ENCODE data around the gene U2AF2. TPM values are rescaled to one million over a fixed set of nuclear protein-coding genes. Genes with fewer than 3 reads are reported as not detected.
A peak's percentile ranks its signal among the peaks of the same experiment; 100 is the strongest.

Gene U2AF2
- total and polyA plus RNA-seq, 9 of the 15 experiments (the other 6 are each of a cell fraction or from before 2014, with no cell fraction given) = 3.0 to 331 (median 157) TPM

DNA sequence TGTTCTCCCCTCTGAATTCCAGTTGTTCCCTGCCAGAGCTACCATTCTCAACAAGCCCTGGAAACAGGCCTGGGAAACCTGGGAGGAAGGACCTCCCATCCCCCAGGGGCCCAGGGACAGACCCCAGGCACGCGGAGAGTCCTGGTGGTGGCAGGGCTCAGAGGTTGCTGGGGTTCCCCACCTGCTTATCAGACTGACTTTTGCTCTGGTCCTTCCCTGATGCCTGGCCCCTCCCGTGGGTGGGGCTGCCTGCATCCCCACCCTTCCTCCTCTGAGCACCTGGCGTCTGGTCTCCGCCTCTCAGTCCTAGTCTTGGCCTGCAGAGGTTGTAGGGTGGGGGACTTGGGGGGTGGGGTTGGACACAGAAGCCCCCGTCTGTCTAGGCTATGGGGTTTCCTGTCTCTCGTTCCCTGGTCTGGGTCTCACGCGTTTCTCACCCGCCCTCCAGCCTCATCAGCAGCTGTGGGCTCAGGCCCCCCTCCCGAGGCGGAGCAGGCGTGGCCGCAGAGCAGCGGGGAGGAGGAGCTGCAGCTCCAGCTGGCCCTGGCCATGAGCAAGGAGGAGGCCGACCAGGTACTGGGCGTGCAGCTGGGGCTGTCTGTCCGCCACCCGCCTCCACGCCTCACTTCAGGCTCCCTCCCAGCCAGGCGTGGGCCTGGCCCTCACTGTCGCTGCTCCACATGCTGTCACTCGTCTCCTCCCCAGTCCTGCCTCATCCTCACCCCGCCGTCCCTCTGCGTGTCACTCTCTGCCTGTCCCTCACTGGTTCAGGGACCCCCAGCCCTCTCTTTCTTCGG, 33.8 kb downstream of the U2AF2 start:
- H3K4me1 ChIP-seq (replicated peaks in 1 of 2; ENCODE audit: control insufficient read depth in 2 of 2, insufficient read depth in 2 of 2, low read length in 2 of 2) = peaks cover 0 to 59% of the 10 kb centered on the region in 2 experiments; a peak in 3 of 5 replicates
- ATAC-seq (peak; percentile 83), DNase-seq (ENCODE audit: extremely low read depth in 1 of 4, low spot score in 3 of 4) (peak; percentile 59 to 71 (median 65)), FAIRE-seq (peak; percentile 26)
- intact Hi-C loops (cut with micrococcal nuclease) (no loop called here), in situ Hi-C loops (cut with MboI) (no loop called here)
- H3K27ac ChIP-seq (ENCODE audit: extremely low read depth, low read depth, low read length) = no peak overlapping the region
- peaks cover 18% of the 10 kb centered on the region for H3K79me2 ChIP-seq (ENCODE audit: control insufficient read depth, insufficient read depth, low read length)
- no TSS peak for BruUV-seq (replicated peaks)
- CTCF ChIA-PET (ENCODE audit: low intra/inter-chr PET ratio) = no interaction called here
- no peaks in the 10 kb centered on the region for H3K9me1 ChIP-seq (ENCODE audit: control insufficient read depth, insufficient read depth, low read length)
- H4K20me1 ChIP-seq (replicated peaks; ENCODE audit: control insufficient read depth, insufficient read depth, low read length) = peaks cover 39% of the 10 kb centered on the region
- H3K9me3 ChIP-seq (replicated peaks; ENCODE audit: control insufficient read depth, insufficient read depth, low read depth, low read length) = no peaks in the 10 kb centered on the region
- no peak overlapping the region for H2AFZ ChIP-seq (ENCODE audit: low read depth, low read length)
- whole genome bisulfite sequencing (ENCODE audit: insufficient coverage, low coverage, missing lambda C conversion rate) = 61% methylated on average over 18 of the region's 27 CpGs
- POLR2A ChIA-PET = interaction anchor here (0.5 kb wide), 1 partner anchor 34 kb away, joined by 4 read pairs; no protein-coding TSS in a partner anchor
- H3K36me3 ChIP-seq (ENCODE audit: control insufficient read depth, insufficient read depth, low read length) = peaks cover 91% of the 10 kb centered on the region; the same call in 2 of the 3 replicates
- H3K4me2 ChIP-seq (ENCODE audit: insufficient read depth, low read length) = no peak overlapping the region
- H3K4me3 ChIP-seq = no peak overlapping the region
- H3K9ac ChIP-seq (ENCODE audit: insufficient read depth in 1 of 2, low read depth in 2 of 2, low read length in 2 of 2) = peak overlapping the region in 1 of 2 experiments; percentile 45; a peak in 2 of 4 replicates
- H3K27me3 ChIP-seq (ENCODE audit: control insufficient read depth in 2 of 2, insufficient read depth in 2 of 2, low read length in 2 of 2) = no peaks in the 10 kb centered on the region
- TF ChIP-seq PTTG1 (tag; IDR thresholded peaks at IDR 0.05; ENCODE audit: low read depth) = no peak
- TF ChIP-seq, protein P1, sequence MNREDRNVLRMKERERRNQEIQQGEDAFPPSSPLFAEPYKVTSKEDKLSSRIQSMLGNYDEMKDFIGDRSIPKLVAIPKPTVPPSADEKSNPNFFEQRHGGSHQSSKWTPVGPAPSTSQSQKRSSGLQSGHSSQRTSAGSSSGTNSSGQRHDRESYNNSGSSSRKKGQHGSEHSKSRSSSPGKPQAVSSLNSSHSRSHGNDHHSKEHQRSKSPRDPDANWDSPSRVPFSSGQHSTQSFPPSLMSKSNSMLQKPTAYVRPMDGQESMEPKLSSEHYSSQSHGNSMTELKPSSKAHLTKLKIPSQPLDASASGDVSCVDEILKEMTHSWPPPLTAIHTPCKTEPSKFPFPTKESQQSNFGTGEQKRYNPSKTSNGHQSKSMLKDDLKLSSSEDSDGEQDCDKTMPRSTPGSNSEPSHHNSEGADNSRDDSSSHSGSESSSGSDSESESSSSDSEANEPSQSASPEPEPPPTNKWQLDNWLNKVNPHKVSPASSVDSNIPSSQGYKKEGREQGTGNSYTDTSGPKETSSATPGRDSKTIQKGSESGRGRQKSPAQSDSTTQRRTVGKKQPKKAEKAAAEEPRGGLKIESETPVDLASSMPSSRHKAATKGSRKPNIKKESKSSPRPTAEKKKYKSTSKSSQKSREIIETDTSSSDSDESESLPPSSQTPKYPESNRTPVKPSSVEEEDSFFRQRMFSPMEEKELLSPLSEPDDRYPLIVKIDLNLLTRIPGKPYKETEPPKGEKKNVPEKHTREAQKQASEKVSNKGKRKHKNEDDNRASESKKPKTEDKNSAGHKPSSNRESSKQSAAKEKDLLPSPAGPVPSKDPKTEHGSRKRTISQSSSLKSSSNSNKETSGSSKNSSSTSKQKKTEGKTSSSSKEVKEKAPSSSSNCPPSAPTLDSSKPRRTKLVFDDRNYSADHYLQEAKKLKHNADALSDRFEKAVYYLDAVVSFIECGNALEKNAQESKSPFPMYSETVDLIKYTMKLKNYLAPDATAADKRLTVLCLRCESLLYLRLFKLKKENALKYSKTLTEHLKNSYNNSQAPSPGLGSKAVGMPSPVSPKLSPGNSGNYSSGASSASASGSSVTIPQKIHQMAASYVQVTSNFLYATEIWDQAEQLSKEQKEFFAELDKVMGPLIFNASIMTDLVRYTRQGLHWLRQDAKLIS (CRISPR knock-in tag; IDR thresholded peaks at IDR 0.05) = no peak
- TF ChIP-seq JUND (IDR thresholded peaks at IDR 0.05; ENCODE audit: borderline replicate concordance, low read depth, low read length) = no peak
- no peak for TF ChIP-seq JUND (tag; IDR thresholded peaks at IDR 0.05; ENCODE audit: borderline replicate concordance, low read depth, low read length)
- TF ChIP-seq, protein P2, sequence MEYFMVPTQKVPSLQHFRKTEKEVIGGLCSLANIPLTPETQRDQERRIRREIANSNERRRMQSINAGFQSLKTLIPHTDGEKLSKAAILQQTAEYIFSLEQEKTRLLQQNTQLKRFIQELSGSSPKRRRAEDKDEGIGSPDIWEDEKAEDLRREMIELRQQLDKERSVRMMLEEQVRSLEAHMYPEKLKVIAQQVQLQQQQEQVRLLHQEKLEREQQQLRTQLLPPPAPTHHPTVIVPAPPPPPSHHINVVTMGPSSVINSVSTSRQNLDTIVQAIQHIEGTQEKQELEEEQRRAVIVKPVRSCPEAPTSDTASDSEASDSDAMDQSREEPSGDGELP (CRISPR knock-in tag; IDR thresholded peaks at IDR 0.05; ENCODE audit: borderline replicate concordance) = peak; percentile 94
- no peak for TF ChIP-seq BCOR (IDR thresholded peaks at IDR 0.05)
- TF ChIP-seq POLR2G (IDR thresholded peaks at IDR 0.05; ENCODE audit: low read depth, low read length) = 0 out of 2 replicates have a peak, but pooled peaks have one; percentile 14
- TF ChIP-seq, protein P3, sequence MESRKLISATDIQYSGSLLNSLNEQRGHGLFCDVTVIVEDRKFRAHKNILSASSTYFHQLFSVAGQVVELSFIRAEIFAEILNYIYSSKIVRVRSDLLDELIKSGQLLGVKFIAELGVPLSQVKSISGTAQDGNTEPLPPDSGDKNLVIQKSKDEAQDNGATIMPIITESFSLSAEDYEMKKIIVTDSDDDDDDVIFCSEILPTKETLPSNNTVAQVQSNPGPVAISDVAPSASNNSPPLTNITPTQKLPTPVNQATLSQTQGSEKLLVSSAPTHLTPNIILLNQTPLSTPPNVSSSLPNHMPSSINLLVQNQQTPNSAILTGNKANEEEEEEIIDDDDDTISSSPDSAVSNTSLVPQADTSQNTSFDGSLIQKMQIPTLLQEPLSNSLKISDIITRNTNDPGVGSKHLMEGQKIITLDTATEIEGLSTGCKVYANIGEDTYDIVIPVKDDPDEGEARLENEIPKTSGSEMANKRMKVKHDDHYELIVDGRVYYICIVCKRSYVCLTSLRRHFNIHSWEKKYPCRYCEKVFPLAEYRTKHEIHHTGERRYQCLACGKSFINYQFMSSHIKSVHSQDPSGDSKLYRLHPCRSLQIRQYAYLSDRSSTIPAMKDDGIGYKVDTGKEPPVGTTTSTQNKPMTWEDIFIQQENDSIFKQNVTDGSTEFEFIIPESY (CRISPR knock-in tag; IDR thresholded peaks at IDR 0.05) = peak; percentile 97
- peak in 1 of 2 experiments; percentile 64; a peak in 1 of 4 replicates for TF ChIP-seq SIN3A (IDR thresholded peaks at IDR 0.05; ENCODE audit: borderline replicate concordance in 2 of 2, control insufficient read depth in 1 of 2, low read depth in 2 of 2, low read length in 2 of 2)
- TF ChIP-seq PCBP1 (IDR thresholded peaks at IDR 0.05; ENCODE audit: low read depth, low read length, poor library complexity, severe bottlenecking) = peak; percentile 39
- TF ChIP-seq, protein P4, sequence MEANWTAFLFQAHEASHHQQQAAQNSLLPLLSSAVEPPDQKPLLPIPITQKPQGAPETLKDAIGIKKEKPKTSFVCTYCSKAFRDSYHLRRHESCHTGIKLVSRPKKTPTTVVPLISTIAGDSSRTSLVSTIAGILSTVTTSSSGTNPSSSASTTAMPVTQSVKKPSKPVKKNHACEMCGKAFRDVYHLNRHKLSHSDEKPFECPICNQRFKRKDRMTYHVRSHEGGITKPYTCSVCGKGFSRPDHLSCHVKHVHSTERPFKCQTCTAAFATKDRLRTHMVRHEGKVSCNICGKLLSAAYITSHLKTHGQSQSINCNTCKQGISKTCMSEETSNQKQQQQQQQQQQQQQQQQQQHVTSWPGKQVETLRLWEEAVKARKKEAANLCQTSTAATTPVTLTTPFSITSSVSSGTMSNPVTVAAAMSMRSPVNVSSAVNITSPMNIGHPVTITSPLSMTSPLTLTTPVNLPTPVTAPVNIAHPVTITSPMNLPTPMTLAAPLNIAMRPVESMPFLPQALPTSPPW (CRISPR knock-in tag; IDR thresholded peaks at IDR 0.05) = peak; percentile 48

Data from K562 (cell line).